Mesenchymal stem cell (in vitro differentiated cells and primary cell): ENCODE data around the gene RC3H2.

Experiments
- DNase-seq: peaks from one replicate; pipeline ENCODE4 v3.0.0-alpha.2; 2013
- H2AFZ ChIP-seq: one replicate; pipeline ENCODE4 v1.6.1; 2013; ENCODE audit warnings: low read depth, mild to moderate bottlenecking, control low read depth, inconsistent platforms, low read length, moderate library complexity
- H2AK5ac ChIP-seq: 2 replicates; pipeline ENCODE4 v1.6.1; 2013; ENCODE audit warnings: low read length, moderate library complexity, mild to moderate bottlenecking, inconsistent platforms; ENCODE audit not compliant: severe bottlenecking
- H2BK120ac ChIP-seq: one replicate; pipeline ENCODE4 v1.6.1; 2013; ENCODE audit warnings: low read depth, mild to moderate bottlenecking, inconsistent platforms, low read length, moderate library complexity
- H2BK12ac ChIP-seq, 2 experiments: one replicate each; pipeline ENCODE4 v1.6.1; 2013; ENCODE audit warnings: inconsistent platforms in 2 of 2, low read length in 2 of 2, mild to moderate bottlenecking in 2 of 2, moderate library complexity in 2 of 2, control low read depth in 1 of 2
- H2BK15ac ChIP-seq: one replicate; pipeline ENCODE4 v1.6.1; 2013; ENCODE audit warnings: mild to moderate bottlenecking, low read depth, inconsistent platforms; ENCODE audit not compliant: poor library complexity, severe bottlenecking
- H2BK5ac ChIP-seq: 2 replicates; pipeline ENCODE4 v1.6.1; 2013; ENCODE audit warnings: low read depth, mild to moderate bottlenecking, low read length, control low read depth, inconsistent platforms; ENCODE audit not compliant: poor library complexity, severe bottlenecking
- H3K14ac ChIP-seq, 2 experiments: one replicate each; pipeline ENCODE4 v1.6.1; 2013; ENCODE audit warnings: inconsistent platforms in 2 of 2, low read length in 2 of 2, control low read depth in 1 of 2, mild to moderate bottlenecking in 1 of 2, moderate library complexity in 1 of 2
- H3K18ac ChIP-seq, 2 experiments: one replicate each; pipeline ENCODE4 v1.6.1; 2013; ENCODE audit warnings: inconsistent platforms in 2 of 2, low read length in 2 of 2, control low read depth in 1 of 2, low read depth in 1 of 2, mild to moderate bottlenecking in 1 of 2
- H3K23ac ChIP-seq, 2 experiments: one replicate each; pipeline ENCODE4 v1.6.1; 2013; ENCODE audit warnings: inconsistent platforms in 2 of 2, low read length in 2 of 2, mild to moderate bottlenecking in 2 of 2, moderate library complexity in 2 of 2, control low read depth in 1 of 2
- H3K27ac ChIP-seq: 2 replicates; pipeline ENCODE4 v1.5.1; 2013; ENCODE audit warnings: mild to moderate bottlenecking, moderate library complexity, low read length, control low read depth, inconsistent platforms; ENCODE audit not compliant: poor library complexity, severe bottlenecking
- H3K27me3 ChIP-seq, 2 experiments: 2 replicates each; pipeline versions ENCODE4 v1.6.1 to v1.7.0; 2013; ENCODE audit warnings: low read length in 2 of 2, mild to moderate bottlenecking in 2 of 2, moderate library complexity in 2 of 2, control low read depth in 1 of 2, inconsistent platforms in 1 of 2; ENCODE audit not compliant: control insufficient read depth in 1 of 2, insufficient read depth in 1 of 2
- H3K36me3 ChIP-seq, 2 experiments: 2 replicates each; pipeline versions ENCODE4 v1.6.1 to v1.7.0; 2013; ENCODE audit warnings: low read length in 2 of 2, control low read depth in 1 of 2, inconsistent platforms in 1 of 2, low read depth in 1 of 2, mild to moderate bottlenecking in 1 of 2; ENCODE audit not compliant: insufficient read depth in 2 of 2, control insufficient read depth in 1 of 2
- H3K4ac ChIP-seq, 2 experiments: one replicate each; pipeline ENCODE4 v1.6.1; 2013; ENCODE audit warnings: inconsistent platforms in 2 of 2, low read length in 2 of 2, mild to moderate bottlenecking in 2 of 2, moderate library complexity in 2 of 2, control low read depth in 1 of 2, low read depth in 1 of 2
- H3K4me1 ChIP-seq: 2 replicates; pipeline ENCODE4 v1.6.1; 2013; ENCODE audit warnings: low read depth, low read length, control low read depth; ENCODE audit not compliant: control insufficient read depth, insufficient read depth
- H3K4me2 ChIP-seq: 2 replicates; pipeline ENCODE4 v1.6.1; 2013; ENCODE audit warnings: low read length, mild to moderate bottlenecking, inconsistent platforms; ENCODE audit not compliant: poor library complexity, severe bottlenecking
- H3K4me3 ChIP-seq, 2 experiments: 2 replicates each; pipeline versions ENCODE4 v1.5.1 to v1.7.0; 2013; ENCODE audit warnings: low read length in 2 of 2, mild to moderate bottlenecking in 2 of 2, control low read depth in 1 of 2, low read depth in 1 of 2; ENCODE audit not compliant: insufficient read depth in 1 of 2
- H3K79me1 ChIP-seq: replicated peaks from 2 replicates; pipeline ENCODE4 v1.6.1; 2013; ENCODE audit warnings: mild to moderate bottlenecking, control low read depth, low read length, inconsistent platforms; ENCODE audit not compliant: poor library complexity, severe bottlenecking
- H3K9ac ChIP-seq: 2 replicates; pipeline ENCODE4 v1.7.0; 2013; ENCODE audit warnings: mild to moderate bottlenecking, low read length, moderate library complexity
- H3K9me3 ChIP-seq: 2 replicates; pipeline ENCODE4 v1.7.0; 2013; ENCODE audit warnings: mild to moderate bottlenecking, low read length; ENCODE audit not compliant: control insufficient read depth
- H4K8ac ChIP-seq: one replicate; pipeline ENCODE4 v1.6.1; 2013; ENCODE audit warnings: inconsistent platforms, mild to moderate bottlenecking, low read length, moderate library complexity
- H4K91ac ChIP-seq: one replicate; pipeline ENCODE4 v1.6.1; 2013; ENCODE audit warnings: mild to moderate bottlenecking, low read length, inconsistent platforms
- WGBS: methylation state at CpG from one replicate; pipeline ENCODE4 v1.1.7; 2013; ENCODE audit warnings: mixed read lengths; 5-methylcytosine and 5-hydroxymethylcytosine counted together

Gene RC3H2

GRCh38 chr9:122936883-122937282 lies 31.7 kb upstream of the RC3H2 start:
- H2BK120ac ChIP-seq = no peak overlapping the region
- no peak overlapping the region for H3K4me3 ChIP-seq
- H2BK15ac ChIP-seq = no peak overlapping the region
- no peak overlapping the region for H3K18ac ChIP-seq
- H3K23ac ChIP-seq = no peak overlapping the region
- no peak overlapping the region for H3K27ac ChIP-seq
- H3K4me1 ChIP-seq = peaks cover 2% of the 10 kb centered on the region
- no peaks in the 10 kb centered on the region for H3K9me3 ChIP-seq
- H2AFZ ChIP-seq = no peak overlapping the region
- H3K27me3 ChIP-seq = no peaks in the 10 kb centered on the region
- H2BK5ac ChIP-seq = no peak overlapping the region
- no peak overlapping the region for H3K14ac ChIP-seq
- H3K4me2 ChIP-seq = no peak overlapping the region
- no peak overlapping the region for H4K8ac ChIP-seq
- H3K9ac ChIP-seq = no peak overlapping the region
- no peak overlapping the region for H4K91ac ChIP-seq
- H2BK12ac ChIP-seq = no peak overlapping the region
- H2AK5ac ChIP-seq = no peak overlapping the region
- DNase-seq = no peak
- no peak overlapping the region for H3K4ac ChIP-seq
- H3K79me1 ChIP-seq = peaks cover 13% of the 10 kb centered on the region
- whole genome bisulfite sequencing = 93% methylated on average over 1 of the region's 1 CpG
- peaks cover 11 to 26% of the 10 kb centered on the region in 2 experiments for H3K36me3 ChIP-seq

GRCh38 chr9:122936464-122936863 lies 31.3 kb upstream of the RC3H2 start:
- H2AK5ac ChIP-seq = no peak overlapping the region
- no peak overlapping the region for H4K8ac ChIP-seq
- H3K4ac ChIP-seq = no peak overlapping the region
- H3K4me3 ChIP-seq = no peak overlapping the region
- no peak overlapping the region for H2BK120ac ChIP-seq
- 98% methylated on average over 5 of the region's 5 CpGs for WGBS
- no peaks in the 10 kb centered on the region for H3K9me3 ChIP-seq
- no peak overlapping the region for H3K4me2 ChIP-seq
- H3K79me1 ChIP-seq = peaks cover 13% of the 10 kb centered on the region
- no peak overlapping the region for H2BK5ac ChIP-seq
- no peak overlapping the region for H3K9ac ChIP-seq
- no peak overlapping the region for H2BK15ac ChIP-seq
- no peak overlapping the region for H4K91ac ChIP-seq
- H3K27me3 ChIP-seq = no peaks in the 10 kb centered on the region
- H2BK12ac ChIP-seq = no peak overlapping the region
- no peak for DNase-seq
- peaks cover 2% of the 10 kb centered on the region for H3K4me1 ChIP-seq
- no peak overlapping the region for H2AFZ ChIP-seq
- H3K27ac ChIP-seq = no peak overlapping the region
- H3K18ac ChIP-seq = no peak overlapping the region
- no peak overlapping the region for H3K14ac ChIP-seq
- peaks cover 11 to 26% of the 10 kb centered on the region in 2 experiments for H3K36me3 ChIP-seq
- H3K23ac ChIP-seq = no peak overlapping the region

GRCh38 chr9:122931226-122932121 lies 26.3 kb upstream of the RC3H2 start, which contains the start of gene ZBTB26:
Gene ZBTB26, minus strand, starts transcription at chr9:122931512. Its CDS starts 11,578 bp downstream, at chr9:122919934.
- H2AK5ac ChIP-seq = peak within 1 kb of the TSS; percentile 41
- H3K14ac ChIP-seq = peak within 1 kb of the TSS in 1 of 2 experiments; percentile 65
- peak; percentile 97 for DNase-seq
- H2BK12ac ChIP-seq = no peak within 1 kb of the TSS
- H3K18ac ChIP-seq = peak within 1 kb of the TSS; percentile 87 to 92
- H3K4me2 ChIP-seq = peak within 1 kb of the TSS; percentile 89
- peak within 1 kb of the TSS; percentile 95 for H2BK5ac ChIP-seq
- H2AFZ ChIP-seq = peak within 1 kb of the TSS; percentile 96
- peaks cover 2% of the 10 kb centered on the region for H3K4me1 ChIP-seq
- peak within 1 kb of the TSS; percentile 94 for H3K4me3 ChIP-seq
- H3K27me3 ChIP-seq = no peaks in the 10 kb centered on the region
- peak within 1 kb of the TSS; percentile 97 for H3K27ac ChIP-seq
- H3K9ac ChIP-seq = peak within 1 kb of the TSS; percentile 93
- WGBS = 1% methylated on average over 50 of the region's 51 CpGs
- peak within 1 kb of the TSS; percentile 94 for H4K8ac ChIP-seq
- peaks cover 11% of the 10 kb centered on the region for H3K79me1 ChIP-seq
- H2BK15ac ChIP-seq = peak within 1 kb of the TSS; percentile 93
- peak within 1 kb of the TSS in 1 of 2 experiments; percentile 98 for H3K23ac ChIP-seq
- no peaks in the 10 kb centered on the region for H3K9me3 ChIP-seq
- peak within 1 kb of the TSS; percentile 99 for H2BK120ac ChIP-seq
- peaks cover 2 to 4% of the 10 kb centered on the region in 2 experiments for H3K36me3 ChIP-seq
- H3K4ac ChIP-seq = peak within 1 kb of the TSS; percentile 91 to 94
- H4K91ac ChIP-seq = peak within 1 kb of the TSS; percentile 83

- peak overlapping the region; percentile 5 to 57 for H3K18ac ChIP-seq
- H3K9me3 ChIP-seq = no peaks in the 10 kb centered on the region
- peaks cover 2% of the 10 kb centered on the region for H3K4me1 ChIP-seq
- H2BK12ac ChIP-seq = no peak overlapping the region
- peak overlapping the region; percentile 34 for H3K27ac ChIP-seq
- peak overlapping the region; percentile 86 to 94 for H3K4me3 ChIP-seq
- H3K79me1 ChIP-seq = peaks cover 10% of the 10 kb centered on the region
- peak overlapping the region; percentile 17 to 94 for H3K4ac ChIP-seq
- no peak overlapping the region for H3K14ac ChIP-seq
- peak overlapping the region; percentile 94 for H4K8ac ChIP-seq
- peak overlapping the region in 1 of 2 experiments; percentile 59 for H3K23ac ChIP-seq
- H3K27me3 ChIP-seq = no peaks in the 10 kb centered on the region
- H4K91ac ChIP-seq = peak overlapping the region; percentile 83
- peak overlapping the region; percentile 89 for H3K4me2 ChIP-seq
- peak overlapping the region; percentile 93 for H2BK15ac ChIP-seq
- peak overlapping the region; percentile 93 for H3K9ac ChIP-seq
- no peaks in the 10 kb centered on the region for H3K36me3 ChIP-seq
- WGBS = 30% methylated on average over 9 of the region's 10 CpGs
- peak overlapping the region; percentile 99 for H2BK120ac ChIP-seq
- H2BK5ac ChIP-seq = peak overlapping the region; percentile 95
- H2AK5ac ChIP-seq = peak overlapping the region; percentile 41
- H2AFZ ChIP-seq = no peak overlapping the region
- no peak for DNase-seq
These were observed 25.5 kb upstream of the RC3H2 start for GRCh38 chr9:122930541-122931225.
